ENCODE results near the gene PARP3. TPM values are rescaled to one million over a fixed set of nuclear protein-coding genes. Genes with fewer than 3 reads are reported as not detected.

The PARP3 gene
- total RNA-seq, 2 donors from 2014 or later: 10.9 to 21.4 TPM

GRCh38 chr3:51932471-51933370 lies 9.4 kb upstream of the PARP3 start:
- TF ChIP-seq CTCF (IDR thresholded peaks at IDR 0.05): no peak
- H3K36me3 ChIP-seq: peaks cover 39% of the 10 kb centered on the region
- H3K9me3 ChIP-seq: no peaks in the 10 kb centered on the region
- no peak for DNase-seq (ENCODE audit: low spot score)
- no peaks in the 10 kb centered on the region for H3K4me1 ChIP-seq (ENCODE audit: control insufficient read depth in 1 of 2, low read depth in 2 of 2)
- H3K27ac ChIP-seq: no peak overlapping the region
- H3K27me3 ChIP-seq (replicated peaks; ENCODE audit: insufficient read depth): no peaks in the 10 kb centered on the region
- H3K4me3 ChIP-seq: no peak overlapping the region
- ATAC-seq (ENCODE audit: insufficient number of reproducible peaks, low FRiP score, low read depth): no peak

- DNase-seq (ENCODE audit: low spot score) (no peak), ATAC-seq (ENCODE audit: insufficient number of reproducible peaks, low FRiP score, low read depth) (no peak)
- no peak overlapping the region for H3K27ac ChIP-seq
- H3K36me3 ChIP-seq: peaks cover 39% of the 10 kb centered on the region
- no peaks in the 10 kb centered on the region for H3K27me3 ChIP-seq (replicated peaks; ENCODE audit: insufficient read depth)
- H3K4me1 ChIP-seq (ENCODE audit: control insufficient read depth in 1 of 2, low read depth in 2 of 2): no peaks in the 10 kb centered on the region
- TF ChIP-seq CTCF (IDR thresholded peaks at IDR 0.05): no peak
- no peak overlapping the region for H3K4me3 ChIP-seq
- no peaks in the 10 kb centered on the region for H3K9me3 ChIP-seq
These were observed 8.6 kb upstream of the PARP3 start for GRCh38 chr3:51933471-51934138.

GRCh38 chr3:51934139-51934850 lies 7.9 kb upstream of the PARP3 start:
- Histone ChIP-seq H3K36me3 (peaks cover 39% of the 10 kb centered on the region), H3K4me3 (no peak overlapping the region), H3K9me3 (no peaks in the 10 kb centered on the region), H3K27me3 (replicated peaks; ENCODE audit: insufficient read depth) (no peaks in the 10 kb centered on the region), H3K27ac (no peak overlapping the region), H3K4me1 (ENCODE audit: control insufficient read depth in 1 of 2, low read depth in 2 of 2) (no peaks in the 10 kb centered on the region)
- ATAC-seq (ENCODE audit: insufficient number of reproducible peaks, low FRiP score, low read depth): no peak
- no peak for TF ChIP-seq CTCF (IDR thresholded peaks at IDR 0.05)
- DNase-seq (ENCODE audit: low spot score): no peak

- H3K4me3 ChIP-seq: no peak overlapping the region
- H3K27ac ChIP-seq: no peak overlapping the region
- peaks cover 0 to 2% of the 10 kb centered on the region in 2 donors for H3K4me1 ChIP-seq (ENCODE audit: control insufficient read depth in 1 of 2, low read depth in 2 of 2)
- no peak for DNase-seq (ENCODE audit: low spot score)
- TF ChIP-seq CTCF (IDR thresholded peaks at IDR 0.05): no peak
- peaks cover 39% of the 10 kb centered on the region for H3K36me3 ChIP-seq
- H3K27me3 ChIP-seq (replicated peaks; ENCODE audit: insufficient read depth): no peaks in the 10 kb centered on the region
- no peak for ATAC-seq (ENCODE audit: insufficient number of reproducible peaks, low FRiP score, low read depth)
- no peaks in the 10 kb centered on the region for H3K9me3 ChIP-seq
These were observed 6.9 kb upstream of the PARP3 start for GRCh38 chr3:51934991-51935885.
